ENCODE measurements around the gene GPSM3.

GPSM3 gene

GRCh38 chr6:32223258-32224235, 31.1 kb upstream of the GPSM3 start, which contains the start of gene NOTCH4:
NOTCH4 (minus strand) TSS chr6:32224067; CDS start chr6:32223928, 139 bp downstream.
- no peaks in the 10 kb centered on the region for H3K27me3 ChIP-seq (ENCODE audit: insufficient read depth, poor library complexity, severe bottlenecking)
- H3K27ac ChIP-seq (replicated peaks), result no peak within 1 kb of the TSS
- DNase-seq (ENCODE audit: low read depth in 1 of 2, low spot score in 1 of 2), result no peak
- H3K4me3 ChIP-seq (replicated peaks; ENCODE audit: insufficient read depth, low read length), result no peak within 1 kb of the TSS
- TF ChIP-seq CTCF (IDR thresholded peaks at IDR 0.05; ENCODE audit: insufficient read depth, low read length), result no peak
- TF ChIP-seq POLR2AphosphoS5 (IDR thresholded peaks at IDR 0.05; ENCODE audit: low read depth), result no peak
- no peak for TF ChIP-seq SPI1 (IDR thresholded peaks at IDR 0.05; ENCODE audit: borderline replicate concordance, low read depth)
- TF ChIP-seq REST (IDR thresholded peaks at IDR 0.05; ENCODE audit: insufficient replicate concordance, low read depth), result no peak
- no peak for TF ChIP-seq GABPA (IDR thresholded peaks at IDR 0.05; ENCODE audit: low read depth)

- no peaks in the 10 kb centered on the region for H3K27me3 ChIP-seq (ENCODE audit: insufficient read depth, poor library complexity, severe bottlenecking)
- no peak for TF ChIP-seq POLR2AphosphoS5 (IDR thresholded peaks at IDR 0.05; ENCODE audit: low read depth)
- TF ChIP-seq SPI1 (IDR thresholded peaks at IDR 0.05; ENCODE audit: borderline replicate concordance, low read depth), result peak; percentile 47; the same call in 1 of the 2 replicates
Observed at GRCh38 chr6:32222333-32223230, 30.1 kb upstream of the GPSM3 start.

GRCh38 chr6:32220021-32220420, 27.6 kb upstream of the GPSM3 start:
- Histone ChIP-seq H3K27me3 (ENCODE audit: insufficient read depth, poor library complexity, severe bottlenecking) (no peaks in the 10 kb centered on the region), H3K27ac (replicated peaks) (no peak overlapping the region), H3K4me3 (replicated peaks; ENCODE audit: insufficient read depth, low read length) (no peak overlapping the region)
- no peak for DNase-seq (ENCODE audit: low read depth in 1 of 2, low spot score in 1 of 2)
- no peak for TF ChIP-seq SPI1 (IDR thresholded peaks at IDR 0.05; ENCODE audit: borderline replicate concordance, low read depth)
- TF ChIP-seq REST (IDR thresholded peaks at IDR 0.05; ENCODE audit: insufficient replicate concordance, low read depth), result no peak

More at GRCh38 chr6:32222333-32223230, 30.1 kb upstream of the GPSM3 start:
- Histone ChIP-seq H3K27ac (replicated peaks) (no peak overlapping the region), H3K4me3 (replicated peaks; ENCODE audit: insufficient read depth, low read length) (no peak overlapping the region)
- no peak for DNase-seq (ENCODE audit: low read depth in 1 of 2, low spot score in 1 of 2)

GRCh38 chr6:32218167-32218566, 25.7 kb upstream of the GPSM3 start:
- Histone ChIP-seq H3K27ac (replicated peaks) (no peak overlapping the region), H3K27me3 (ENCODE audit: insufficient read depth, poor library complexity, severe bottlenecking) (no peaks in the 10 kb centered on the region), H3K4me3 (replicated peaks; ENCODE audit: insufficient read depth, low read length) (no peak overlapping the region)
- TF ChIP-seq GABPA (IDR thresholded peaks at IDR 0.05; ENCODE audit: low read depth) (no peak), SPI1 (IDR thresholded peaks at IDR 0.05; ENCODE audit: borderline replicate concordance, low read depth) (no peak), CTCF (IDR thresholded peaks at IDR 0.05; ENCODE audit: insufficient read depth, low read length) (no peak), POLR2AphosphoS5 (IDR thresholded peaks at IDR 0.05; ENCODE audit: low read depth) (no peak), REST (IDR thresholded peaks at IDR 0.05; ENCODE audit: insufficient replicate concordance, low read depth) (no peak)
- DNase-seq (ENCODE audit: low read depth in 1 of 2, low spot score in 1 of 2), result no peak

Data from HL-60 (cell line).